DMS 273 (cell line): ENCODE data around the gene AVPR1B.

Experiments
- DNase-seq: peaks from one replicate; lab custom pipeline; 2025; ENCODE audit not compliant: unreplicated experiment; lab: John Stamatoyannopoulos, UW

Gene AVPR1B

DNA sequence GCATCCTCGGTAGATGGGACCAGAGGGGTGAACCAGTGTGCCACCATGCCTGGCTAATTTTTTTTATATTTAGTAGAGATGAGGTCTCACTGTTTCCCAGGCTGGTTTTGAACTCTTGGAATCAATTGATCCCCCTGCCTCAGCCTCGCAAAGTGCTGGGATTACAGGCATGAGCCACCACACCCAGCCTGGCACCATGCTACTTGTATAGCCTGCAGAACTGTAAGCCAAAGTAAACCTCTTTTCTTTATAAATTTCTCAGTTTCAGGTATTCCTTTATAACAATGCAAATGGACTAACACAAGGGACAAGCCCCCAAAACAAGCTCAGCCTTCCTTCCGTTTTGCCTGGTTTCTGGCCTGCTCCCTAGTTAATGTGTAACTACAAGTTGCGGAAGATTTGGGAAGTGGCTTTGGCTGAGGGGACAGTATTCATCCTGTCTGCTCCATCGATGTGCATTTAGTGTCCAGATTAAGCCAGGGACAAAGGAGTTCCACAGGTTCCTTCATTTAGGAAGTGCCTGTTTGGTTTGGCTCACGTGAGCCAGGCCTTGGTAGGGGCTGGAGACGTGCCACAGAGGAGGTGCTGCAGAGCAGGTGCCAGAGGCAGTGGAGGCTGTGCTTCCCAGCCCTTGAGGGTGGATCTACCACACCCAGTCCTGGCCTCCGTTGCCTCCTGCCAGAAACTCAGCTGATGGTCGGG is 4.4 kb downstream of the AVPR1B start:
- no peak for DNase-seq

DNA sequence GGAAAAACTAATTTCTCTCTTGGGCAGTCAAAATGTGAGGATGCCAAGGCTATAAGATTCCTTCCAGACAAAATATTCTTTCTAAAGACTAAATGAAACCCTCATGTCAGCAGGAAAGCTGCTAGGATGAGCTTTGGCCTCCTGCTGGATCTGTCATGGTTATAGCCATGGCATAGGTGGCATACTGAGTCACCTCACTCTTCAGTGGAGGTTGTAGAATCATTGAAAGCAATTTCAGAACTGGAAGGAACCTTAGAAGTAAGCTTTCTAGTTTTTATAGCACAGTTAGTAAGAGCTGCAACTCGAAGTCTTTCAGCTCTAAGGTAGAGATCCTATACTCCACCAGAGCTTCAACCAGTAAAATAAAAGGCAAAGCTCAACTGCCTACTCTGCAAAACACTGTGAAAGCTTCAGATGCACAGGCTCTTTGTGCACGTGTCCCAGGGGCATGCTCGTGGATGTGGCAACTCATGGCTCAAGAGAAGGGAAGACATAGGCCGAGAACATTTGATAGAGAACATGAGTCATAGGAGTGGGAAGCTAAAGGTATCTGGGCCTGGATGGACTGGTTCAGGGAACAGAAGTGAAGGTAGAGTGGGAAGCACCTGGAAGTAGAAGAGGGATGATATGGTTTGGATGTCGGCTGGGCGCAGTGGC is 5.8 kb downstream of the AVPR1B start:
- no peak for DNase-seq

DNA sequence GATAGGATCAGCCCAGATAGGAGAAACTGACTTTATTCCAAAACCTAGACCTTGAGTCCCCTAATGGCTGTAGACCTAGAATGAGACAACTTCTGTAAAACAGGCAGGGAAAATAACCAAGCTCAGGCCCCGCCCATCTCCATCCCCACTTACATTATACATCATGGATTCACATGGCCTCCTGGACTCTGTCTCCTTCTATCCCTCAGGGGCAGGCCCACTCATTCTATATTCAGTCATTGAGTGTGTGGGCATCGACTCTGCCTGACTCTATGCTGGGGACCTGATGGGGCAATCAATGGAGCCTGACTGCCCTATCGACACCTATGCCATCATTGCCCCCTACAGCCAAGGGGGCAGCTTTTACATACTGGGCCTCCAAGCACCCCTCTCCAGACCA is 6.4 kb downstream of the AVPR1B start:
- DNase-seq = no peak

DNA sequence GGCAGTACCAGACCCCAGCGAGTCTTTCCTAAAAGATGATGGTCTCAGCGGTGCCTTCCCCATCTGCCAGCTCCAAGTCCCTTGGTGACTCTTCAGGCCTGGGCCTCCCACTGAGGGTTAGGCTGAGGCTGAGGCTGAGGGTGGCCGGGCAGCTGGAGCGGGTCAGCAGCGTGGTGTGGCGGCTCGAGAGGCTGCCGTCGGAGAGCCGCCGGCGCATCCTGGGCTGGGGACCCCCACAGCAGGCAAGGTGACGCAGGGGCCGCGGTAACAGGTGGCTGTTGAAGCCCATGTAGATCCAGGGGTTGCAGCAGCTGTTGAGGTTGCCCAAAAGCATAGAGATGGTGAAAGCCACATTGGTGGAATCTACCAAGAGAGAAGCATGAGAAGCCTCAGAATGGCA is 7.0 kb downstream of the AVPR1B start:
- DNase-seq = no peak

DNA sequence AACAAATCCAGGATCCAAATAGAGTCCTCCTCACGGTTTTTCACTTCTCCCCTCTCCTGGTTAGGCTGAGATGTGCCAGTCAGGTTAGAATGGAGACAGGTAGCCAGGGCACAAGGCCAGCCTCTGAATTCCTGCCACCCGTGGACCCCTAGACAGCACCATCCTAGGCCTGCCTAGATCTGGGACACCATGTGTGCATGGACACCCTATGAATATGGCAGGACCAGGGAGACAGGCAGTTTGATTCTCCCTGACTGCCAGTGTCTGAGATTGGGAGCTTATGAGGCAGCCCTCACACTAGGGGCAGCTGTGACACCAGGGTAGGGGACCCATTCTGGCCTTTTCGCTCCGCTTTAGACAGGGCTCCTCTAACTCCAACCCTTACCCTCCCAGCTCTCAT is 7.5 kb downstream of the AVPR1B start:
- no peak for DNase-seq

DNA sequence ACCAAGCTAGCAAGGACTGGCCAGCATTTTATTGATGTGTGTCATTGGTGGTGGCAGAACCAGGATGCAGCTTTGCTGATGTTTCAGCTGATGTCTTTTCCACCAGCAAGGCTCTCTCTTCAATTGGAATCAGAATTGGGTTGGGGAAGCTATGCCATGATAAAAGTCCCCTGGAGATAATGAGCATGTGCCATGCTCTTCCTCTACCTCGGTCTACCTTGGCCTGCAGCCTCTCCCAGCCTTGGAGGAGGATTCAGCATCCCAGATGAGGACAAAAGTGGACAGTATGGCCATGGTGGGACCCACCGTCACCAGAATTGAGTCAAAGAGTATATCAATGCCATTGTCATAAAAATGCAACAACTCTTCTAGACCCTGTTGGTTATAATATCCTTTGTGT is 8.6 kb downstream of the AVPR1B start:
- DNase-seq = no peak

DNA sequence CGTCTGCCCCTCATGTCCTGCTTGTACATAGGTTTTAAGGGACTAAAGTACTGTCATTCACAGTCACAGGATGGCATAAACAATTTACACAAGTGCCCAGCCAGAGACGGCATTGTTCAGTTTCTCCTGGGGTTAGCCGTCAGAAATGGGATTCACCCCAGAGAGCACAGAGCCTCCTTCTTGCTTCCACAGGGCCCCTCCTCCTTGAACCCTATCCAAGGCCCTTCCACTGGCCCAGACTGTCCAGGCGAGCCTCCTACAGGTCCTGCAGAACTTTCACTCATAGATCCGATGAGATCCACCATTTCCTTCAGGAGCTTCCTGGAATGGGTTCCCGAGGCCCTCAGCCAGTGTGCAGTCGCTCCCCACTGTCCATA is 10.0 kb downstream of the AVPR1B start:
- no peak for DNase-seq

DNA sequence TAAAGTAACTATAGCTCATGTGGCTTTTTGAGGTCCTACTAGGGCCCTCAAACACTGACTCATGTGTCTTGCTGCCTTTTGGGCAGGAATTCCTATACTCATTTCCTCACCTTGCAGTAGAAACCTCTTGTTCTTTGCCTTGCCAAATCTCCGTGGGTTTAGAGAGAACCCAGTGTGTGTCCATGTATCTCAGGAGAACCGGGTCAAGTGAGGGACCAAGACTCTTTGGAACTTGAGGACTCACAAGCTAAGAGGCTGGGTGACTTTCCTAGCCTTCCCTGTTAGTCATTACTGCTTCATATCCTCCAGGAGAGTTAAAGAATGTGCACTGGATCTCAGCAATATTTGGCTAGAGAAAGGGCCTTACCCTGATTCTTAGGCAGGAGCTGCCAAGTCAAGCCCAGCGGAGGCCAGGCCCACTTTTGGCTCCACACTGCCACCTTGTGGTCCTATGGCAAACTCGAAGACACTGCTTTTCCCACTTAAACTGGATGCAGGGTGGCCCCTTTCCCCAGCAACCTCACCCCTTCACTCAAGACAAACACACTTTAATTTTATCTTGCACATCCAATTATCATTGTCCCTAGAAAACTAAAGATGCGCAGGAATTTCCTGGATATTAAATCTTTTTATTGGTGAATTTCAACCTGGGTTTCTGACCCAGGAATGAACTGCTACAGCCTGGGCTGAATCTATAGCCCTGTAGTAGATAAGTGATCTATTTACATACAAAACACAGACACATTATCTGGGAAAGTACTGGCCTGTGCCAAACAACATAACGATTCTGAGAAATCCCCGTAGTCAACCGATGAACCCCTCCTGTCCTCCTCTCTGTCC is 10.6 kb downstream of the AVPR1B start:
- peak; percentile 89 for DNase-seq

DNA sequence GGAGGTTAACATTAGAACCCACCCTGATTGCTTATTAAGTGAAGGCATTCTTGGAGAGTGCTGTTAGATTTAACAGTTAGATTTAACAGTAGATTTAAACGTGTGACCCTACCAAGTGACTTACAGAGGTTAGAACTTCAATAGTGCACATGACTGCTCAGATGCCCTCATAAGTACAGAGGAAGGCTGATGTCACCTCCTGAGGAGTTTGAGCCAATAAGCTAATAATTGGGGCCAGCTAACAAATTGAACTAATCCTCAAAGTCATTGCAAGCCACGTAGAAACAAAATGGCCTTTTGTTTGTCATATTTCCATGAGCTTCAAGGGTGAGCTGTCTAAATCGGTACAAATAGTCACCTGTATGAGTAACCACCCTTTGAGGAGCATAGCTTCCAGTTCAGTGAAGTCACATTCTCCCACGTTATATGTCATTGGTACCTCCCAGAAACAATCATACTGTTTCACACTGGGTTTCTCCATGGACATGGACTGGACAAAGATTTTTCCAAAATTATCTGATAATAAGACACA is 11.7 kb downstream of the AVPR1B start:
- DNase-seq = no peak

DNA sequence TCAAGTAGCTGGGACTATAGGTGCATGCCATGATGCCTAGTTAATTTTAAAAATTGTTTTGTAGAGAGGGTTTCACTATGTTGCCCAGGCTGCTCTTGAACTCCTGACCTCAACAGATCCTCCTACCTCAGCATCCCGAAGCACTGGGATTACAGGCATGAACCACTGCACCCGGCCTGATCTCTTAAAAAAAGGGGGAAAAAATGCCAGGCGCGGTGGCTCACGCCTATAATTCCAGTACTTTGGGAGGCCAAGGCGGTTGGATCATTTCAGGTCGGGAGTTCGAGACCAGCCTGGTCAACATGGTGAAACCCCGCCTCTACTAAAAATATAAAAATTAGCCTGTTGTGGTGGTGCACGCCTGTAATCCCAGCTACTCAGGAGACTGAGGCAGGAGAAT is 13.2 kb downstream of the AVPR1B start:
- DNase-seq = no peak

DNA sequence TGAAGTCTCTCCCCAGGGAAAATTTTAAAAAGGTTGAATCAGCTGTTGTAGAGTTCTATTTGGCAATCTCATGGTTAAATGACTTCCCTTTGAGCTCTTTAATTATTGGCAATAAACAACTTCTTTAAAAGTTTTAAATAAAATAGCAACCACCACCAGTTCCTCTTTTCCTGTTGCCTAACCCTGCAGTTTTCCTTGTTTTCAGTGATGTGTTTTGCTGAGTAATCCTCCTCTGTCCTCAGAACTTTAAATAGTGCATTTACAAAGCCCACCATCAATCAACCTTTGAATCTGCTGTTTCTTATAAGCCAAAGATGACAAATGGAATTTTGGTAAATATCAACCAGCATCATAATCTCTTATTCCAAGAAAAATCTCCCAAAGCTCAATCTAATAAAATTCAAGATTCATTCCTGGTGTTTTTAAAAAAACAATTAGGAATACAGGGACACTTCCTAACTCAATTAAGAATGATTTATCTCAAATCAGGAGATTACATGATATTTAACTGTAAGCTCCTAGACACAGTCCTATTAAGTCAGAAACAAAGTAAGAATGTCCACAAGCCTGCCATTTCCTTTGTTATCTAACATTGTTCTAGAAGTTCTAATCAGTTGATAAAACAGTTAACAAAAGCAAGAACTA is 14.8 kb downstream of the AVPR1B start:
- no peak for DNase-seq

DNA sequence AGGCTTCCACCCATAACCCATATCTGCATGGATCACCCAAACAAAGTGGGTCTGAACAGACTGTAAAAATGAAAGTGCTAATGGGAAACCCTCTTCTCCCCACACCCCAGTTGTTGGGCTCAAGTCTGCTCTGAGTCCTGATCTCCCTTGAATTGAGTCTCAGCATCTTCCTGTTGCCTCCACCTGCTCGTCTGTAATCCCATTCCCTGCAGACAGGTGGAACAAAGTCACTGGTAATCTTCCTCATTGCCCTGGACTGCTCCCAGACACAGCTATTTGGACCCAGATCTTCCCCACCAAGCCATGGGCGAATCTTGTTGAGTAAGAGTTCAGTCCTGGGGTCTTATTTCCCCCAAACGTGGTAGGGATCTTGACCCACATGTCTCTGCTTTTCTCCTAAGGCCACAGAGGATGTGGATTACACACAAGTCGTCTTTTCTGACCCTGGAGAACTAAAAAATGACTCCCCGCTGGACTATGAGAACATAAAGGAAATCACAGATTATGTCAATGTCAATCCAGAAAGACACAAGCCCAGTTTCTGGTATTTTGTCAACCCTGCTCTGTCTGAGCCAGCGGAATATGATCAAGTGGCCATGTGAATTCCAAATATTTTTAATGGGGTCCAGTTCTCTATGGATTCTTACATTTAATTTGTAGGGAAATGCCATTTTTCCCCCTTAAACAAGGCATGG is 15.7 kb downstream of the AVPR1B start:
- no peak for DNase-seq

DNA sequence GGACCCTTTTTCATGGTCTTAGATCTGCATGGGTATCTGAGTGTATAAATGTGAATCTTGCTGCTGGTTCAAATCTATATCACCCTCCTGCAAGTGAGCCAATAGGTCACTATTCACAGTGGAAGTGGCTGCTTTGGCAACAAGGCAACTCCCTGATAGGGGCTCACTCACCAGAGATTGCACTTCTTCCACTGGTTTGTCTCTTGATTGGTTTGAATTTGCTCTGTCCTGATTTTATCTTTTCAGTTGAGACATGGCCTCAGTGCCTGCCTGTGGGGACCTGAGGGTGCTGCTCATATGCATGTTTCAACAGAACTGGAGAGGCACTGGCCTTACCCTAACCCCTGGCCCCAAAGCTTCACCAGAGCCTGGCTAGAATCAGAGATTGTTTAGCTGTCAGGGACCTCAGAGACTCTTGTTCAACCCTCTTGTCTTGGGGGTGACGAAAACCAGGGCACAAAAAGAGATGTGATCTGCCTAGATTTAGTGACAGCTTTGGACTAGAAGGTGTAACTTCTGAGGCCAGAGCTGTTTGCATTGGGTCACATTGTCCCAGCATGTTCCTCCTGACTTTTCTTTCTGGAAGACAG is 16.9 kb downstream of the AVPR1B start:
- no peak for DNase-seq

DNA sequence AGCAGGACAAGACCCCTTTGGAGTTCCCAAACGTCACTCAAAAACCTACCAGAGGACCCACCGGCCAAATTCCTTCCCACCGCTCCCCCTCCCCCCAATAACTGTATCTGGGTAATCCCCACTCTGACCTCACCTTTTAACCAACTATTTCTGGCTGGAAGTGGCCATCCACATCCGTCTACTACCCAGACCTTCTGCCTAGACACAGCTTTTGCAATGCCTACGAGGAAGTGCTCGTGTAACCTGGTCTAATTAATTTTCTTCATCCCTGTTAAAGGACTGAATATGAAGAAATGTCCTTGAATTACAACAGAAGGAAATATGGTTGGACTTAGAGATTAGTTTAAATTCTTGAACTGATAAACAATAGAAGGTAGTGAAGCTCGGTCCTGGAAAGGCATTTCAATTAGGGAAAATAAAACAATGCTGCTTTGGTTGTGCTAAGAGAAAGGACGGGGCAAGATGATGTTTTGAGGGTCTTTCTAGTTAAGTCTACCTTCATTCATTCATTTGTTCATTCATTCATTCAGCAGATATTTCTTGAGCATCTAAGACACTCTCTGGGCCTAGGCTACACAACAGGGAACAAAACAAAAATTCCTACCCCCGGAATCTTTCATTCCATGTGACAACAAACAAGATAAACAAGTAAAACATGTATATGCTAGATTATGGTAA is 18.8 kb downstream of the AVPR1B start:
- no peak for DNase-seq

DNA sequence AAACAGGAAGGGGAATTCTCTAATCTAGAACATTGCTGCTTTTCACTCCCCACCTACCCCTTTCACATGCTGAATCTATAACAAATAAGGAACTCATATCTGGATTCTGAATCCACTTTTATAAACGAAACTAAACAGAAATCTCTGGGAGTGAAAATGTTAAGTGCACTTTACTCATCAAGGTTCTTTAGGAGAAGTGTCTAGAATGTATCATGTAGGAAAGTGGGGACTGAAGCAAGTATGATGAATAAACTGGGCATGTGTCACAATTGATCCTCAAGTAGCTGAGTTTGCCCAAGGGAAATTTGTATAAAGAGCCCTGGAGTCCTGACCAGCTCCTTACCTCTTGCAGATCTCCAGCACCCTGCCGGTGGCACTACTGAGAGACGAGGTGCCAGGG is 19.8 kb downstream of the AVPR1B start:
- no peak for DNase-seq

DNA sequence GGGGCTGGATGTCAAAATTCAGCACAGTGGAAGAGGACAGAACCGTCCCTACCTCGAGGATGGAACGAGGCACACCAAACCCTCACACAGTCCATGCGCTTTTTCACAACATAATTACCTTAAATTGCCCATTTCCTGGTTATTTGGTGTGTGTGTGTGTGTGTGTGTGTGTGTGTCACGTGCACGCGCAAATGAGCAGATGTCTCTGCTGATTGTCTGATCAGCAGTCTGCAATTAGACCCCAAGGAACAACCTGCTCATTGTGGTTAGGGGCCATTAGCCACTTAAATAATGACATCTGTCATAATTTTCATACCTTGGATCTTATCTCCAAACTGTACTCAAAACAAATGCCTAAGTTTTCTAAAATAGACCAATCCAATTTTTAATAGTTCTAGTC is 23.2 kb downstream of the AVPR1B start:
- DNase-seq = peak; percentile 36

DNA sequence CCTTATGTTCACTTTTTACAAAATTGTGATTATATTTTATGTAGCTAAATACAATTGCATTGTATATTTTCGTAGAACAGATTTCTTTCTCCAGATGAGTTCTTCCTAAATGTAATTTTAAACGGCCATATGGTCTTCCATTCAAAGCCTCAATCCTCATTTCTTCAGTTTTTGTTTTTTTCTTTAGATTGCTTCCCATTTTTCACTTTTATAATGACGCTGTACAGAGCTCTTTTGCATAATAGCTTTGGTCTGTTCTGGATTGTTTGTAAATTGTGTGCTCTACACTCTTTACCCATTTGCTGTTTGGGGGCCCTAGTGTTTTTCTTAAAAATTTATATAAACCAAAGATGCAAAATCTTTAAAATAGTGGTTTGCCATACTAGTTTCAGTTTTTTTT is 27.8 kb downstream of the AVPR1B start:
- no peak for DNase-seq

DNA sequence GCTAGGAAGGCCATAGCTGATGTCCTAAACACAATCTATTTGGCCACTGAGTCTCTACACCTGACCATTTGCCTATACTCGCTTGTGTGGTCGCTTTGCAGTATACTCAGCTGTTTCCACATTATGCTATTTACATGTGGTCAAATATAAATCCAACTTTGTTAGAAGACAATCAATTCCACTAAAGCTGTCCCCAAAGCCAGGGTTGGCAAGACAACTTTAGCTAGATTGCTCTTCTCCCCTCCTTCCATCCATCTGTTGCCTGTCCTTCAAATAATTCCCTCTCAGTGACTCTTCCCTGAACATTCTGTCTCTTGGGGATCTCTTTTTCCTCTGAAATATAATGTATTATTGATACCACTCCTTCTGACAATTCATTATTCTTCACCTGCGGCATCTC is 30.1 kb downstream of the AVPR1B start:
- no peak for DNase-seq

DNA sequence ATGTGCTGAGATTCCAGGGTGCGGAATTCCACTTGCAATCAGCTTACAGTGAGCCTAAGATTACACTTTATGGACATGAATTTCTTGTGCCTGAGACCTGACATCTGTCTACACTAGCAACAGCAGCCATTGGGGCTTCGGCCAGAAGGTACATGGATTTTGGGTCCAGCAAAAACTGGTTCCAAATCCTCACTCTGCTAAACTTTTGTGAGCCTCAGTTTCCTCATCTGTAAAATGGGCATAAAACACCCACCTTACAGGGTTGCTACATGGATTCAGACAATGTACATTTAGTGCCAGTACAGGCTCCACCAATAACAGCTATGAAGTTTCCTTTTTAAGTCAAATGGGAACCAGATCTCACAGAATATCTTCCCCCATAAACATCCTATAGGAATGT is 33.4 kb downstream of the AVPR1B start:
- no peak for DNase-seq
